HFFc6 (cell line): Measurements from ENCODE around the gene LRRTM4. TPM values are rescaled to one million over a fixed set of nuclear protein-coding genes. Genes with fewer than 3 reads are reported as not detected.

Source experiments
- DNase-seq: peaks from one replicate; pipeline ENCODE4 v3.0.0-alpha.2; 2018
- H3K27ac Mint-ChIP-seq: 2 replicates; pipeline ENCODE4 v1.8.0; 2020; ENCODE audit warnings: mild to moderate bottlenecking, mixed read lengths
- H3K27me3 Mint-ChIP-seq: 2 replicates; pipeline ENCODE4 v1.8.0; 2021; ENCODE audit warnings: mild to moderate bottlenecking, moderate library complexity, mixed read lengths; ENCODE audit not compliant: insufficient read depth
- H3K36me3 Mint-ChIP-seq: 2 replicates; pipeline ENCODE4 v1.8.0; 2021; ENCODE audit warnings: low read depth, mixed read lengths
- H3K4me1 Mint-ChIP-seq: 2 replicates; pipeline ENCODE4 v1.8.0; 2020; ENCODE audit warnings: low read depth, mixed read lengths
- H3K4me3 Mint-ChIP-seq: 2 replicates; pipeline ENCODE4 v1.8.0; 2020; ENCODE audit warnings: mild to moderate bottlenecking, moderate library complexity, mixed read lengths
- H3K9me3 Mint-ChIP-seq: 2 replicates; pipeline ENCODE4 v1.8.0; 2020; ENCODE audit warnings: mild to moderate bottlenecking, mixed read lengths
- CTCF ChIP-seq: fragments of 200-600 bp; sonication (generic); IDR thresholded peaks from 2 replicates; pipeline ENCODE4 v1.5.0; 2021; ENCODE audit warnings: antibody characterized with exemption, mild to moderate bottlenecking
- total RNA-seq, 6 experiments: library from RNA; stranded (reverse); fragmentation: NEBNext Ultra II Directional; extraction: Animal tissue kit (Norgen Biotek cat#: 25700); gene quantifications; 2 replicates in 1 of 6; 3 replicates in 5 of 6; pipeline ENCODE4 v1.2.3, GENCODE V29; 2021

Gene LRRTM4
- total RNA-seq, 6 experiments from 2014 or later, result not detected

- TF ChIP-seq CTCF, result no peak
- Mint-ChIP-seq H3K27me3 (no peaks in the 10 kb centered on the region), H3K9me3 (peaks cover 25% of the 10 kb centered on the region), H3K4me3 (no peak overlapping the region), H3K4me1 (no peaks in the 10 kb centered on the region), H3K27ac (no peak overlapping the region), H3K36me3 (0 out of 2 replicates have a peak, but pooled peaks cover 4% of the 10 kb centered on the region)
- DNase-seq, result no peak
Observed at GRCh38 chr2:77007686-77008085, 514.5 kb downstream of the LRRTM4 start.

- DNase-seq, result no peak
- H3K27ac Mint-ChIP-seq, result no peak overlapping the region
- H3K9me3 Mint-ChIP-seq, result peaks cover 32% of the 10 kb centered on the region
- H3K27me3 Mint-ChIP-seq, result no peaks in the 10 kb centered on the region
- H3K36me3 Mint-ChIP-seq, result 0 out of 2 replicates have a peak, but pooled peaks cover 4% of the 10 kb centered on the region
- H3K4me3 Mint-ChIP-seq, result no peak overlapping the region
- H3K4me1 Mint-ChIP-seq, result no peaks in the 10 kb centered on the region
- no peak for TF ChIP-seq CTCF
Observed at GRCh38 chr2:77005522-77005921, 516.7 kb downstream of the LRRTM4 start.

- Mint-ChIP-seq H3K27ac (no peak overlapping the region), H3K27me3 (no peaks in the 10 kb centered on the region), H3K36me3 (0 out of 2 replicates have a peak, but pooled peaks cover 4% of the 10 kb centered on the region), H3K4me1 (no peaks in the 10 kb centered on the region), H3K4me3 (no peak overlapping the region), H3K9me3 (peaks cover 40% of the 10 kb centered on the region)
- no peak for TF ChIP-seq CTCF
- no peak for DNase-seq
Observed at GRCh38 chr2:77001895-77002294, 520.3 kb downstream of the LRRTM4 start.

GRCh38 chr2:76998704-76999103 is 523.5 kb downstream of the LRRTM4 start:
- no peak for DNase-seq
- Mint-ChIP-seq H3K9me3 (peaks cover 20% of the 10 kb centered on the region), H3K4me3 (no peak overlapping the region), H3K4me1 (no peaks in the 10 kb centered on the region), H3K27ac (no peak overlapping the region), H3K36me3 (0 out of 2 replicates have a peak, but pooled peaks cover 2% of the 10 kb centered on the region), H3K27me3 (no peaks in the 10 kb centered on the region)
- no peak for TF ChIP-seq CTCF

- TF ChIP-seq CTCF, result no peak
- Mint-ChIP-seq H3K4me3 (no peak overlapping the region), H3K27me3 (no peaks in the 10 kb centered on the region), H3K9me3 (peaks cover 20% of the 10 kb centered on the region), H3K36me3 (no peaks in the 10 kb centered on the region), H3K27ac (no peak overlapping the region), H3K4me1 (no peaks in the 10 kb centered on the region)
- DNase-seq, result no peak
Observed at GRCh38 chr2:76998152-76998551, 524.0 kb downstream of the LRRTM4 start.

GRCh38 chr2:76997296-76997695 is 524.9 kb downstream of the LRRTM4 start:
- Mint-ChIP-seq H3K36me3 (no peaks in the 10 kb centered on the region), H3K9me3 (peaks cover 21% of the 10 kb centered on the region), H3K27me3 (no peaks in the 10 kb centered on the region), H3K4me1 (no peaks in the 10 kb centered on the region), H3K27ac (no peak overlapping the region), H3K4me3 (no peak overlapping the region)
- no peak for DNase-seq
- TF ChIP-seq CTCF, result no peak
